GM21447 (cell line): ENCODE data around the gene FOCAD.
"Not testable (repeated sequence)": the region's sequence is repeated elsewhere in the genome, so short reads cannot be mapped to it uniquely, and the experiment has no call there.

Experiments used
- ATAC-seq: cut with Tn5 transposase; IDR thresholded peaks from one replicate; pipeline ENCODE4 v1.9.1; 2021; ENCODE audit not compliant: unreplicated experiment

Gene FOCAD

GRCh38 chr9:20945269-20945668 is 261.2 kb downstream of the FOCAD start:
- no peak for ATAC-seq

GRCh38 chr9:20945856-20946255 is 261.8 kb downstream of the FOCAD start:
- ATAC-seq = no peak

- ATAC-seq = no peak
Observed at GRCh38 chr9:20948703-20949102, 264.6 kb downstream of the FOCAD start.

- ATAC-seq = no peak
Observed at GRCh38 chr9:20950707-20951106, 266.6 kb downstream of the FOCAD start.

GRCh38 chr9:20962536-20963225 is 278.6 kb downstream of the FOCAD start:
- no peak for ATAC-seq

- no peak for ATAC-seq
Observed at GRCh38 chr9:20972684-20973083, 288.6 kb downstream of the FOCAD start.

GRCh38 chr9:20973246-20973947 is 289.3 kb downstream of the FOCAD start:
- ATAC-seq = not testable (repeated sequence)

GRCh38 chr9:20974191-20974938 is 290.3 kb downstream of the FOCAD start:
- not testable (repeated sequence) for ATAC-seq

- no peak for ATAC-seq
Observed at GRCh38 chr9:20978249-20978648, 294.2 kb downstream of the FOCAD start.

- ATAC-seq = peak; percentile 77
Observed at GRCh38 chr9:20980832-20981455, 296.9 kb downstream of the FOCAD start.

GRCh38 chr9:20981486-20981885 is 297.4 kb downstream of the FOCAD start:
- no peak for ATAC-seq

GRCh38 chr9:20984506-20984905 is 300.4 kb downstream of the FOCAD start:
- ATAC-seq = no peak

GRCh38 chr9:20985851-20986600 is 302.0 kb downstream of the FOCAD start:
- ATAC-seq = no peak

GRCh38 chr9:20987521-20987920 is 303.5 kb downstream of the FOCAD start:
- ATAC-seq = no peak

GRCh38 chr9:20988061-20988460 is 304.0 kb downstream of the FOCAD start:
- ATAC-seq = no peak

- no peak for ATAC-seq
Observed at GRCh38 chr9:20988671-20989315, 304.7 kb downstream of the FOCAD start.

- no peak for ATAC-seq
Observed at GRCh38 chr9:20989923-20990341, 305.9 kb downstream of the FOCAD start.

- ATAC-seq = no peak
Observed at GRCh38 chr9:20990867-20991266, 306.8 kb downstream of the FOCAD start.

GRCh38 chr9:20994486-20994885 is 310.4 kb downstream of the FOCAD start:
- ATAC-seq = no peak

- no peak for ATAC-seq
Observed at GRCh38 chr9:20995616-20996015, 311.6 kb downstream of the FOCAD start.
